HEK293 (cell line): ENCODE data around the gene TPM2.

Source experiments
- INSM2 ChIP-seq: fragments of 450-650 bp; formaldehyde crosslinking; IDR thresholded peaks from 2 replicates; pipeline ENCODE4 v1.5.1; 2016; ENCODE audit warnings: missing biosample characterization, missing genetic modification characterization
- MZF1 ChIP-seq: fragments of 450-650 bp; formaldehyde crosslinking; IDR thresholded peaks from 2 replicates; pipeline ENCODE4 v1.5.1; 2017; ENCODE audit warnings: missing biosample characterization, missing genetic modification characterization, borderline replicate concordance
- PRDM4 ChIP-seq: fragments of 450-650 bp; formaldehyde crosslinking; IDR thresholded peaks from 2 replicates; pipeline ENCODE4 v1.5.1; 2017; ENCODE audit warnings: missing biosample characterization, missing genetic modification characterization
- SCRT2 ChIP-seq: fragments of 450-650 bp; formaldehyde crosslinking; IDR thresholded peaks from 2 replicates; pipeline ENCODE4 v1.5.1; 2016; ENCODE audit warnings: missing biosample characterization, missing genetic modification characterization
- SP3 ChIP-seq: fragments of 450-650 bp; formaldehyde crosslinking; IDR thresholded peaks from 2 replicates; pipeline ENCODE4 v1.5.1; 2016; ENCODE audit warnings: missing biosample characterization, missing genetic modification characterization
- YY1 ChIP-seq: fragments of 450-650 bp; formaldehyde crosslinking; IDR thresholded peaks from 2 replicates; pipeline ENCODE4 v1.5.1; 2018; ENCODE audit warnings: missing biosample characterization, missing genetic modification characterization
- ZBTB44 ChIP-seq: fragments of 450-650 bp; IDR thresholded peaks from 2 replicates; pipeline ENCODE4 v1.5.1; 2018; ENCODE audit warnings: missing biosample characterization, mild to moderate bottlenecking, missing genetic modification characterization
- ZBTB7A ChIP-seq: fragments of 450-650 bp; formaldehyde crosslinking; IDR thresholded peaks from 2 replicates; pipeline ENCODE4 v1.5.1; 2016; ENCODE audit warnings: low read depth, missing biosample characterization, missing genetic modification characterization
- ZEB2 ChIP-seq: fragments of 450-650 bp; formaldehyde crosslinking; IDR thresholded peaks from 2 replicates; pipeline ENCODE4 v1.5.1; 2016; ENCODE audit warnings: missing biosample characterization, missing genetic modification characterization
- ZFP37 ChIP-seq: fragments of 450-650 bp; formaldehyde crosslinking; IDR thresholded peaks from 2 replicates; pipeline ENCODE4 v1.5.1; 2016; ENCODE audit warnings: missing biosample characterization, missing genetic modification characterization
- ZIC2 ChIP-seq: fragments of 450-650 bp; formaldehyde crosslinking; IDR thresholded peaks from 2 replicates; pipeline ENCODE4 v1.5.1; 2016; ENCODE audit warnings: missing biosample characterization, missing genetic modification characterization
- ZNF132 ChIP-seq: fragments of 450-650 bp; formaldehyde crosslinking; IDR thresholded peaks from 2 replicates; pipeline ENCODE4 v1.5.1; 2017; ENCODE audit warnings: missing biosample characterization, missing genetic modification characterization, borderline replicate concordance
- ZNF174 ChIP-seq: fragments of 450-650 bp; formaldehyde crosslinking; IDR thresholded peaks from 2 replicates; pipeline ENCODE4 v1.5.0; 2017; ENCODE audit warnings: missing biosample characterization, mild to moderate bottlenecking, missing genetic modification characterization
- ZNF202 ChIP-seq: fragments of 450-650 bp; formaldehyde crosslinking; IDR thresholded peaks from 2 replicates; pipeline ENCODE4 v1.5.1; 2016; ENCODE audit warnings: missing biosample characterization, missing genetic modification characterization, borderline replicate concordance
- ZNF239 ChIP-seq: fragments of 450-650 bp; formaldehyde crosslinking; IDR thresholded peaks from 2 replicates; pipeline ENCODE4 v1.5.1; 2016; ENCODE audit warnings: missing biosample characterization, missing genetic modification characterization
- ZNF362 ChIP-seq: fragments of 450-650 bp; formaldehyde crosslinking; IDR thresholded peaks from 2 replicates; pipeline ENCODE4 v1.5.1; 2016; ENCODE audit warnings: missing biosample characterization, missing genetic modification characterization
- ZNF404 ChIP-seq: fragments of 450-650 bp; formaldehyde crosslinking; IDR thresholded peaks from 2 replicates; pipeline ENCODE4 v1.5.1; 2017; ENCODE audit warnings: missing biosample characterization, missing genetic modification characterization
- ZNF48 ChIP-seq: fragments of 450-650 bp; formaldehyde crosslinking; IDR thresholded peaks from 2 replicates; pipeline ENCODE4 v1.5.1; 2016; ENCODE audit warnings: missing biosample characterization, missing genetic modification characterization
- ZNF621 ChIP-seq: fragments of 450-650 bp; formaldehyde crosslinking; IDR thresholded peaks from 2 replicates; pipeline ENCODE4 v1.5.1; 2017; ENCODE audit warnings: missing biosample characterization, missing genetic modification characterization
- ZNF785 ChIP-seq: fragments of 450-650 bp; formaldehyde crosslinking; IDR thresholded peaks from 2 replicates; pipeline ENCODE4 v1.5.1; 2016; ENCODE audit warnings: missing biosample characterization, missing genetic modification characterization
- ZNF843 ChIP-seq: fragments of 450-650 bp; formaldehyde crosslinking; IDR thresholded peaks from 2 replicates; pipeline ENCODE4 v1.5.1; 2016; ENCODE audit warnings: missing biosample characterization, missing genetic modification characterization
- ZSCAN16 ChIP-seq: fragments of 450-650 bp; formaldehyde crosslinking; IDR thresholded peaks from 2 replicates; pipeline ENCODE4 v1.5.1; 2016; ENCODE audit warnings: missing biosample characterization, missing genetic modification characterization
- ZXDB ChIP-seq: fragments of 450-650 bp; formaldehyde crosslinking; IDR thresholded peaks from 2 replicates; pipeline ENCODE4 v1.5.1; 2016; ENCODE audit warnings: missing biosample characterization, missing genetic modification characterization
- TF ChIP-seq, protein P1 (sequence below): fragments of 450-650 bp; formaldehyde crosslinking; IDR thresholded peaks from 2 replicates; pipeline ENCODE4 v1.5.1; 2016; ENCODE audit warnings: missing biosample characterization, missing genetic modification characterization, borderline replicate concordance
- TF ChIP-seq, protein P2 (sequence below): fragments of 450-650 bp; formaldehyde crosslinking; IDR thresholded peaks from 2 replicates; pipeline ENCODE4 v1.5.1; 2016; ENCODE audit warnings: missing biosample characterization, missing genetic modification characterization, borderline replicate concordance

Gene TPM2

DNA sequence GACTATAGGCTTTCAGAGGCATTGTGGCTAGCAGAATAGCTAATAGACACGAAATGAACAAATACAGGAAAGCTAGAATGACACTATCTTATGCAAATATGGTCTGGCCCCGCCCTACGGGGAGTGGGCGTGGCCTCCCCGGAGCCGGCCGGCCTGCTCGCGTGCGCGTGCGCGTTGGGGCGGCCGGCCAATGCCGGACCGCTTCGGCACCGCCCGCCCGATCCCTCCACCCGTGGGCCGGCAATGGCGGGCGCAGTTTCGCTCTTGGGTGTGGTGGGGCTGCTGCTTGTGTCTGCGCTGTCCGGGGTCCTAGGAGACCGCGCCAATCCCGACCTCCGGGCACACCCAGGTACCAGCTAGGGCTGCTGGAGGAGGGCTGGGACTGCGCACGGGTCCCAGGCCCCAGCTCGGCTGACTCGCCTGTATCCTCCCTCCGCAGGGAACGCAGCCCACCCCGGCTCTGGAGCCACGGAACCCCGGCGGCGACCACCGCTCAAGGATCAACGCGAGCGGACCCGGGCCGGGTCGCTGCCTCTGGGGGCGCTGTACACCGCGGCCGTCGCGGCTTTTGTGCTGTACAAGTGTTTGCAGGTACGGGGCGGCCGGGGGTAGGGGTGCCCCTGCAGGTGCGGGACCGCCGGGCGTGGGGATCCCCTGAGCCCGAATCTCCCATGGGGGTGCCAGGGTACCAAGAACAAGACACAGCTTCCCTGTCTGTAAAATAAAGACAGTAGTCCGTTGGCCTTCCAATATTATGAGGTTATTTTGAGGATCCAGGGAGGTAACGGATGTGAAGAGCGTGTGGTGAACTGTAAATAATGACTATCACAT, 31.4 kb downstream of the TPM2 start, which contains the start of gene CCDC107 (continued):
- TF ChIP-seq ZBTB44 (tag by site-specific recombination) (no peak), YY1 (peak; percentile 83), ZNF404 (tag by site-specific recombination) (no peak), ZFP37 (peak; percentile 59; the same call in 1 of the 2 replicates), ZNF174 (tag by site-specific recombination) (no peak), INSM2 (tag by site-specific recombination) (no peak), ZNF362 (tag by site-specific recombination) (no peak), ZNF202 (tag by site-specific recombination) (no peak), PRDM4 (tag by site-specific recombination) (no peak), ZSCAN16 (tag by site-specific recombination) (no peak), SP3 (tag by site-specific recombination) (no peak), ZNF621 (tag by site-specific recombination) (no peak), ZNF239 (tag by site-specific recombination) (0 out of 2 replicates have a peak, but pooled peaks have one; percentile 20), SCRT2 (tag by site-specific recombination) (no peak), ZNF132 (no peak), ZBTB7A (tag by site-specific recombination) (0 out of 2 replicates have a peak, but pooled peaks have one; percentile 38), ZNF785 (tag by site-specific recombination) (no peak), ZNF843 (tag by site-specific recombination) (no peak), ZEB2 (tag by site-specific recombination) (0 out of 2 replicates have a peak, but pooled peaks have one; percentile 58), ZNF48 (tag by site-specific recombination) (no peak), ZXDB (tag by site-specific recombination) (peak; percentile 96), ZIC2 (tag by site-specific recombination) (0 out of 2 replicates have a peak, but pooled peaks have one; percentile 18), MZF1 (tag by site-specific recombination) (no peak)
- TF ChIP-seq, protein P1, sequence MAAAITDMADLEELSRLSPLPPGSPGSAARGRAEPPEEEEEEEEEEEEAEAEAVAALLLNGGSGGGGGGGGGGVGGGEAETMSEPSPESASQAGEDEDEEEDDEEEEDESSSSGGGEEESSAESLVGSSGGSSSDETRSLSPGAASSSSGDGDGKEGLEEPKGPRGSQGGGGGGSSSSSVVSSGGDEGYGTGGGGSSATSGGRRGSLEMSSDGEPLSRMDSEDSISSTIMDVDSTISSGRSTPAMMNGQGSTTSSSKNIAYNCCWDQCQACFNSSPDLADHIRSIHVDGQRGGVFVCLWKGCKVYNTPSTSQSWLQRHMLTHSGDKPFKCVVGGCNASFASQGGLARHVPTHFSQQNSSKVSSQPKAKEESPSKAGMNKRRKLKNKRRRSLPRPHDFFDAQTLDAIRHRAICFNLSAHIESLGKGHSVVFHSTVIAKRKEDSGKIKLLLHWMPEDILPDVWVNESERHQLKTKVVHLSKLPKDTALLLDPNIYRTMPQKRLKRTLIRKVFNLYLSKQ, result no peak
- TF ChIP-seq, protein P2, sequence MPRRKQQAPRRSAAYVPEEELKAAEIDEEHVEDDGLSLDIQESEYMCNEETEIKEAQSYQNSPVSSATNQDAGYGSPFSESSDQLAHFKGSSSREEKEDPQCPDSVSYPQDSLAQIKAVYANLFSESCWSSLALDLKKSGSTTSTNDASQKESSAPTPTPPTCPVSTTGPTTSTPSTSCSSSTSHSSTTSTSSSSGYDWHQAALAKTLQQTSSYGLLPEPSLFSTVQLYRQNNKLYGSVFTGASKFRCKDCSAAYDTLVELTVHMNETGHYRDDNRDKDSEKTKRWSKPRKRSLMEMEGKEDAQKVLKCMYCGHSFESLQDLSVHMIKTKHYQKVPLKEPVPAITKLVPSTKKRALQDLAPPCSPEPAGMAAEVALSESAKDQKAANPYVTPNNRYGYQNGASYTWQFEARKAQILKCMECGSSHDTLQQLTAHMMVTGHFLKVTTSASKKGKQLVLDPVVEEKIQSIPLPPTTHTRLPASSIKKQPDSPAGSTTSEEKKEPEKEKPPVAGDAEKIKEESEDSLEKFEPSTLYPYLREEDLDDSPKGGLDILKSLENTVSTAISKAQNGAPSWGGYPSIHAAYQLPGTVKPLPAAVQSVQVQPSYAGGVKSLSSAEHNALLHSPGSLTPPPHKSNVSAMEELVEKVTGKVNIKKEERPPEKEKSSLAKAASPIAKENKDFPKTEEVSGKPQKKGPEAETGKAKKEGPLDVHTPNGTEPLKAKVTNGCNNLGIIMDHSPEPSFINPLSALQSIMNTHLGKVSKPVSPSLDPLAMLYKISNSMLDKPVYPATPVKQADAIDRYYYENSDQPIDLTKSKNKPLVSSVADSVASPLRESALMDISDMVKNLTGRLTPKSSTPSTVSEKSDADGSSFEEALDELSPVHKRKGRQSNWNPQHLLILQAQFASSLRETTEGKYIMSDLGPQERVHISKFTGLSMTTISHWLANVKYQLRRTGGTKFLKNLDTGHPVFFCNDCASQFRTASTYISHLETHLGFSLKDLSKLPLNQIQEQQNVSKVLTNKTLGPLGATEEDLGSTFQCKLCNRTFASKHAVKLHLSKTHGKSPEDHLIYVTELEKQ (tag by site-specific recombination), result no peak
